Measurements from ENCODE around the gene TEAD1. TPM values are rescaled to one million over a fixed set of nuclear protein-coding genes. Genes with fewer than 3 reads are reported as not detected.

The TEAD1 gene
- total and polyA plus RNA-seq, 4 donors = 9.1 to 38.4 (median 10.7) TPM

DNA sequence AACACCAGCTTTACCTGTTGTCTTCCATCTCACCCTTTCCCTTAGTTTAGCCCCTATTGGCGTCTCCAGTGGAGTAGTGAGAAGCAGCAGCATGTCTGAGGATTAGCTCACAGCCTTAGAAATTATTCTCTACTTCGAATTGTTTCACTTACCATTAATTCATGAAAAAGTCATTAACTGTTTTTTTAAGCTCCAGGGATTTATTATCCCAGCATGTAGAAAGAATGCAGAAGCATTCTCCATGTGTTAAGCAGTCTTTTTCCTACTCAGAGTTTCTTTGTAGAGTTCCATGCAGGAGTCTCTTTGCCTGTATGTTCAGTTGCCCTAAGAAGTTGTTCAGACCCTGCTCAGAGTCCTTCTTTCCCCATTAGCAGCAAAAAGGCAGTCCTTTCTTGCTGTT lies 197.0 kb downstream of the TEAD1 start:
- WGBS = 93% methylated on average over 2 of the region's 2 CpGs
- Histone ChIP-seq H3K27me3 (ENCODE audit: control insufficient read depth in 4 of 4, insufficient read depth in 4 of 4, low read length in 3 of 4) (no peaks in the 10 kb centered on the region), H3K36me3 (ENCODE audit: control insufficient read depth in 4 of 4, insufficient read depth in 3 of 4, low read depth in 1 of 4, low read length in 3 of 4) (peaks cover 0 to 2% (median 0%) of the 10 kb centered on the region in 4 donors), H3K4me3 (ENCODE audit: low read depth in 1 of 3, low read length in 3 of 3) (no peak overlapping the region), H3K27ac (ENCODE audit: low read depth in 1 of 2, low read length in 2 of 2) (no peak overlapping the region), H3K4me1 (ENCODE audit: control insufficient read depth in 4 of 4, insufficient read depth in 4 of 4, low read length in 3 of 4) (peaks cover 0 to 11% (median 4%) of the 10 kb centered on the region in 4 donors), H3K9ac (ENCODE audit: low read depth in 1 of 2, low read length in 2 of 2) (no peak overlapping the region), H3K9me3 (ENCODE audit: control insufficient read depth in 4 of 4, low read length in 3 of 4) (no peaks in the 10 kb centered on the region)
- TF ChIP-seq GABPA (IDR thresholded peaks at IDR 0.05 in 1 of 2, conservative IDR thresholded peaks at IDR 0.05 in 1 of 2) (no peak), RXRA (IDR thresholded peaks at IDR 0.05) (no peak), RAD21 (IDR thresholded peaks at IDR 0.05) (no peak)
- TF ChIP-seq, protein P1, sequence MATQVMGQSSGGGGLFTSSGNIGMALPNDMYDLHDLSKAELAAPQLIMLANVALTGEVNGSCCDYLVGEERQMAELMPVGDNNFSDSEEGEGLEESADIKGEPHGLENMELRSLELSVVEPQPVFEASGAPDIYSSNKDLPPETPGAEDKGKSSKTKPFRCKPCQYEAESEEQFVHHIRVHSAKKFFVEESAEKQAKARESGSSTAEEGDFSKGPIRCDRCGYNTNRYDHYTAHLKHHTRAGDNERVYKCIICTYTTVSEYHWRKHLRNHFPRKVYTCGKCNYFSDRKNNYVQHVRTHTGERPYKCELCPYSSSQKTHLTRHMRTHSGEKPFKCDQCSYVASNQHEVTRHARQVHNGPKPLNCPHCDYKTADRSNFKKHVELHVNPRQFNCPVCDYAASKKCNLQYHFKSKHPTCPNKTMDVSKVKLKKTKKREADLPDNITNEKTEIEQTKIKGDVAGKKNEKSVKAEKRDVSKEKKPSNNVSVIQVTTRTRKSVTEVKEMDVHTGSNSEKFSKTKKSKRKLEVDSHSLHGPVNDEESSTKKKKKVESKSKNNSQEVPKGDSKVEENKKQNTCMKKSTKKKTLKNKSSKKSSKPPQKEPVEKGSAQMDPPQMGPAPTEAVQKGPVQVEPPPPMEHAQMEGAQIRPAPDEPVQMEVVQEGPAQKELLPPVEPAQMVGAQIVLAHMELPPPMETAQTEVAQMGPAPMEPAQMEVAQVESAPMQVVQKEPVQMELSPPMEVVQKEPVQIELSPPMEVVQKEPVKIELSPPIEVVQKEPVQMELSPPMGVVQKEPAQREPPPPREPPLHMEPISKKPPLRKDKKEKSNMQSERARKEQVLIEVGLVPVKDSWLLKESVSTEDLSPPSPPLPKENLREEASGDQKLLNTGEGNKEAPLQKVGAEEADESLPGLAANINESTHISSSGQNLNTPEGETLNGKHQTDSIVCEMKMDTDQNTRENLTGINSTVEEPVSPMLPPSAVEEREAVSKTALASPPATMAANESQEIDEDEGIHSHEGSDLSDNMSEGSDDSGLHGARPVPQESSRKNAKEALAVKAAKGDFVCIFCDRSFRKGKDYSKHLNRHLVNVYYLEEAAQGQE (IDR thresholded peaks at IDR 0.05) = no peak
- TF ChIP-seq, protein P2, sequence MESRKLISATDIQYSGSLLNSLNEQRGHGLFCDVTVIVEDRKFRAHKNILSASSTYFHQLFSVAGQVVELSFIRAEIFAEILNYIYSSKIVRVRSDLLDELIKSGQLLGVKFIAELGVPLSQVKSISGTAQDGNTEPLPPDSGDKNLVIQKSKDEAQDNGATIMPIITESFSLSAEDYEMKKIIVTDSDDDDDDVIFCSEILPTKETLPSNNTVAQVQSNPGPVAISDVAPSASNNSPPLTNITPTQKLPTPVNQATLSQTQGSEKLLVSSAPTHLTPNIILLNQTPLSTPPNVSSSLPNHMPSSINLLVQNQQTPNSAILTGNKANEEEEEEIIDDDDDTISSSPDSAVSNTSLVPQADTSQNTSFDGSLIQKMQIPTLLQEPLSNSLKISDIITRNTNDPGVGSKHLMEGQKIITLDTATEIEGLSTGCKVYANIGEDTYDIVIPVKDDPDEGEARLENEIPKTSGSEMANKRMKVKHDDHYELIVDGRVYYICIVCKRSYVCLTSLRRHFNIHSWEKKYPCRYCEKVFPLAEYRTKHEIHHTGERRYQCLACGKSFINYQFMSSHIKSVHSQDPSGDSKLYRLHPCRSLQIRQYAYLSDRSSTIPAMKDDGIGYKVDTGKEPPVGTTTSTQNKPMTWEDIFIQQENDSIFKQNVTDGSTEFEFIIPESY (IDR thresholded peaks at IDR 0.05) = no peak
- DNase-seq (ENCODE audit: low spot score) = no peak

DNA sequence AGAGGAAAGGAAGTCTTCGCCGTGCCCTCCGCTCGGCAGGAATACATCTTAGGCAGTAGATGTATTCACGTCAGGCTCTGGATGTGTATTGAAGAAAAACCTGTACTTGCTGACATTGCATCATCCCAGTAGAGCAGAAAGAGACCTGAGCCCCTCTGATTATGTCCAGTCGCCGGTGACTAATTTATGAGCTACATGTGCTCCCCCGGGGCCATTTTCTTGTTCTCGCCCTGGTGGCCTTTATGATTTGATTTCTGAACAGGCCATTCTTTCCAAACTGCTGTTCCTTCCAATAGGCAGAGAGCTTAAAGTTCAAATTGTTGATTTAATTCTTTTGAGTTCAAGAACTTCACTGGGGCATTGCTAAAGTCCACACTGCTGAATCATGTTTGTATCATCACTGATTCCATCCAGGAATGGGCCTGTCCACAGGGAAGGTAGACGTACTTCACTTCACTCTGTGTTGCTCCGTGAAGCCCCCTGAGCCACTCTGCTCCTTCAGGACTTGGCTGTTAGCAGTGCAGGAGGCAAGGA lies 197.6 kb downstream of the TEAD1 start:
- Histone ChIP-seq H3K27me3 (ENCODE audit: control insufficient read depth in 4 of 4, insufficient read depth in 4 of 4, low read length in 3 of 4) (no peaks in the 10 kb centered on the region), H3K9ac (ENCODE audit: low read depth in 1 of 2, low read length in 2 of 2) (no peak overlapping the region), H3K4me1 (ENCODE audit: control insufficient read depth in 4 of 4, insufficient read depth in 4 of 4, low read length in 3 of 4) (peaks cover 0 to 11% (median 4%) of the 10 kb centered on the region in 4 donors), H3K36me3 (ENCODE audit: control insufficient read depth in 4 of 4, insufficient read depth in 3 of 4, low read depth in 1 of 4, low read length in 3 of 4) (peaks cover 0 to 2% (median under 1%) of the 10 kb centered on the region in 4 donors), H3K4me3 (ENCODE audit: low read depth in 1 of 3, low read length in 3 of 3) (no peak overlapping the region), H3K9me3 (ENCODE audit: control insufficient read depth in 4 of 4, low read length in 3 of 4) (no peaks in the 10 kb centered on the region), H3K27ac (ENCODE audit: low read depth in 1 of 2, low read length in 2 of 2) (no peak overlapping the region)
- 95% methylated on average over 11 of the region's 11 CpGs for WGBS
- no peak for DNase-seq (ENCODE audit: low spot score)
- TF ChIP-seq, protein P3, sequence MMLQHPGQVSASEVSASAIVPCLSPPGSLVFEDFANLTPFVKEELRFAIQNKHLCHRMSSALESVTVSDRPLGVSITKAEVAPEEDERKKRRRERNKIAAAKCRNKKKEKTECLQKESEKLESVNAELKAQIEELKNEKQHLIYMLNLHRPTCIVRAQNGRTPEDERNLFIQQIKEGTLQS (IDR thresholded peaks at IDR 0.05) = no peak
- TF ChIP-seq HNF4A (conservative IDR thresholded peaks at IDR 0.05) (peak in 1 of 2 donors; percentile 34), TAF1 (conservative IDR thresholded peaks at IDR 0.05) (no peak), JUND (IDR thresholded peaks at IDR 0.05) (no peak), YY1 (IDR thresholded peaks at IDR 0.05) (no peak), RXRA (IDR thresholded peaks at IDR 0.05) (peak in 1 of 2 donors; percentile 16), HNF4G (IDR thresholded peaks at IDR 0.05) (no peak), GABPA (IDR thresholded peaks at IDR 0.05 in 1 of 2, conservative IDR thresholded peaks at IDR 0.05 in 1 of 2) (no peak), NR2F2 (IDR thresholded peaks at IDR 0.05) (no peak)
- TF ChIP-seq, protein P4, sequence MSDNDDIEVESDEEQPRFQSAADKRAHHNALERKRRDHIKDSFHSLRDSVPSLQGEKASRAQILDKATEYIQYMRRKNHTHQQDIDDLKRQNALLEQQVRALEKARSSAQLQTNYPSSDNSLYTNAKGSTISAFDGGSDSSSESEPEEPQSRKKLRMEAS (IDR thresholded peaks at IDR 0.05) = no peak
- TF ChIP-seq, protein P2 (IDR thresholded peaks at IDR 0.05) = no peak
- TF ChIP-seq, protein P5, sequence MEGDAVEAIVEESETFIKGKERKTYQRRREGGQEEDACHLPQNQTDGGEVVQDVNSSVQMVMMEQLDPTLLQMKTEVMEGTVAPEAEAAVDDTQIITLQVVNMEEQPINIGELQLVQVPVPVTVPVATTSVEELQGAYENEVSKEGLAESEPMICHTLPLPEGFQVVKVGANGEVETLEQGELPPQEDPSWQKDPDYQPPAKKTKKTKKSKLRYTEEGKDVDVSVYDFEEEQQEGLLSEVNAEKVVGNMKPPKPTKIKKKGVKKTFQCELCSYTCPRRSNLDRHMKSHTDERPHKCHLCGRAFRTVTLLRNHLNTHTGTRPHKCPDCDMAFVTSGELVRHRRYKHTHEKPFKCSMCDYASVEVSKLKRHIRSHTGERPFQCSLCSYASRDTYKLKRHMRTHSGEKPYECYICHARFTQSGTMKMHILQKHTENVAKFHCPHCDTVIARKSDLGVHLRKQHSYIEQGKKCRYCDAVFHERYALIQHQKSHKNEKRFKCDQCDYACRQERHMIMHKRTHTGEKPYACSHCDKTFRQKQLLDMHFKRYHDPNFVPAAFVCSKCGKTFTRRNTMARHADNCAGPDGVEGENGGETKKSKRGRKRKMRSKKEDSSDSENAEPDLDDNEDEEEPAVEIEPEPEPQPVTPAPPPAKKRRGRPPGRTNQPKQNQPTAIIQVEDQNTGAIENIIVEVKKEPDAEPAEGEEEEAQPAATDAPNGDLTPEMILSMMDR (IDR thresholded peaks at IDR 0.05; ENCODE audit: low read depth, low read length, missing input control) = no peak

All from liver (tissue), 9 donors.